ENCODE results near the gene DOK6.

DOK6 gene

DNA sequence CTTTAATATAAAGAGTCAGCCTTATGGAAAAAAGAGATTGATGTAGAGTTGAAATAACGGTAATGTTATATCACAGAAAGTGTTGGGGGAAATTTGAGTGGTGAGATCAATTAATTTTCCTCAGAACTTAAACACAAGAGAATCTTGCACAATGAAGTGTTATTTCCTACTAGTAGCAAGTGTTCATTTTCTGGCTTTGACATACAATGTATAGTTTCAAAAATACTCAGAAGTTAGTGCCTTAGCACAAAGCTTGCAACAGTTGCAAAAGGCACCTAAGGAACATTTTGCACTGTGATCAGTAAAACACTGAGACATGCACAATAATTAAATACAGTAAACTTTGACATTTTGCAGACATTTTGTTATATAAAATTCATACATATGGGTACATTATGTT lies 385.7 kb downstream of the DOK6 start:
- DNase-seq (ENCODE audit: low read depth), result no peak

DNA sequence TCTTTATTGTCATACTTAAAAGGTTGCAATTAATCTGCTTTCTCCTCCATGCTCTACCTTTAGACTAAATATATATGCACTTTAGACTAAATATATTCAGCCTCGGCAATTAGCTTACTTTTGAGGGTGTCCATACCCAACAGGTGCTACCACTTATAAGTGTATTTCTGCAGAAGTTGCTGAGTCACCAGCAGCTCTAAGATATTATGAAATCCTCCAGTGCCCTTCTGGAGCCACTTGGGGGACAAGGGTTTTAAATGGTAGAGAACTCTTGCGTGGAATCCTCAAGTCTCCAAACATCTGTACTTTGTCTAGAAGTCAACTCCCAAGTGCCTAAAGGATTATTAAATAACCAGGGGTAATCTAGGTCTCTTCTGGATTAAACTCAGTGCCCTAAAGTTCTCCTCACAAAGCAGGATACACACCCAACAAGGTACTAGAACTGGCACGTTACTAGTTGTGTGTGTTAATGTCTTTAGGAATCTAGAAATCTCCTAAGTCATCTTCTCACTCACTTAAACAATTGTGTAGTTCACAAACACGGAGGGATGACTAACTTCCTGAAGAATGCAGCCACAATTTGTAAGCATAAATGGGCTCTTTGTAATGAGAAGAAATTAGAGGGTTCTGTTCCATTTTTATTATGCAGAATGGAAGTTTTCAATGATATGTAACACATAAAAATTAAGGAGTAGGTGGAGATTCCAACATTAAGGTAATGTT lies 387.3 kb downstream of the DOK6 start:
- TF ChIP-seq, protein P1, sequence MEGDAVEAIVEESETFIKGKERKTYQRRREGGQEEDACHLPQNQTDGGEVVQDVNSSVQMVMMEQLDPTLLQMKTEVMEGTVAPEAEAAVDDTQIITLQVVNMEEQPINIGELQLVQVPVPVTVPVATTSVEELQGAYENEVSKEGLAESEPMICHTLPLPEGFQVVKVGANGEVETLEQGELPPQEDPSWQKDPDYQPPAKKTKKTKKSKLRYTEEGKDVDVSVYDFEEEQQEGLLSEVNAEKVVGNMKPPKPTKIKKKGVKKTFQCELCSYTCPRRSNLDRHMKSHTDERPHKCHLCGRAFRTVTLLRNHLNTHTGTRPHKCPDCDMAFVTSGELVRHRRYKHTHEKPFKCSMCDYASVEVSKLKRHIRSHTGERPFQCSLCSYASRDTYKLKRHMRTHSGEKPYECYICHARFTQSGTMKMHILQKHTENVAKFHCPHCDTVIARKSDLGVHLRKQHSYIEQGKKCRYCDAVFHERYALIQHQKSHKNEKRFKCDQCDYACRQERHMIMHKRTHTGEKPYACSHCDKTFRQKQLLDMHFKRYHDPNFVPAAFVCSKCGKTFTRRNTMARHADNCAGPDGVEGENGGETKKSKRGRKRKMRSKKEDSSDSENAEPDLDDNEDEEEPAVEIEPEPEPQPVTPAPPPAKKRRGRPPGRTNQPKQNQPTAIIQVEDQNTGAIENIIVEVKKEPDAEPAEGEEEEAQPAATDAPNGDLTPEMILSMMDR (conservative IDR thresholded peaks at IDR 0.05; ENCODE audit: low read depth, low read length), result no peak
- H3K4me3 ChIP-seq (ENCODE audit: low read length), result no peak overlapping the region
- DNase-seq (ENCODE audit: low read depth), result peak; percentile 55

More for the DNA sequence above, 385.7 kb downstream of the DOK6 start:
- H3K4me3 ChIP-seq (ENCODE audit: low read length), result no peak overlapping the region
- TF ChIP-seq, protein P1 (conservative IDR thresholded peaks at IDR 0.05; ENCODE audit: low read depth, low read length), result no peak

DNA sequence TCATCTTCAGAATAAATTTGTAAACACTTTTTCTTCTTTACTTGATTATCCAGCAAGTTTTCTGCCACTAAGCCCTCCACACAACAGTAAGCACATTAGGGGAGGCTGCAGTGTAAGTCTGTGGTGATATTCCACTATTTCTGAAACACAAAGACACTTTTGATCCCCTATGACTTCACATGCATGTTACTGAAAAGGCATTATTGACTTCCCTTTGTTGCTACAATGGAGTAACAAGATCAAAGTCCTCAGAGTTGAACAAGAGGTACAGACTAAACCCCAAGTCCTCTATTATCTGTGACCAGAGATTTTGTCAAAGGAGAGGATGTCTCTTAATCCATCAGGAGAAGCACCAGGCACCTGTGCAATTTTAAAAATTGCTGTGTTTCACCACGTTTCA lies 389.1 kb downstream of the DOK6 start:
- no peak overlapping the region for H3K4me3 ChIP-seq (ENCODE audit: low read length)
- DNase-seq (ENCODE audit: low read depth), result no peak
- TF ChIP-seq, protein P1 (conservative IDR thresholded peaks at IDR 0.05; ENCODE audit: low read depth, low read length), result no peak

DNA sequence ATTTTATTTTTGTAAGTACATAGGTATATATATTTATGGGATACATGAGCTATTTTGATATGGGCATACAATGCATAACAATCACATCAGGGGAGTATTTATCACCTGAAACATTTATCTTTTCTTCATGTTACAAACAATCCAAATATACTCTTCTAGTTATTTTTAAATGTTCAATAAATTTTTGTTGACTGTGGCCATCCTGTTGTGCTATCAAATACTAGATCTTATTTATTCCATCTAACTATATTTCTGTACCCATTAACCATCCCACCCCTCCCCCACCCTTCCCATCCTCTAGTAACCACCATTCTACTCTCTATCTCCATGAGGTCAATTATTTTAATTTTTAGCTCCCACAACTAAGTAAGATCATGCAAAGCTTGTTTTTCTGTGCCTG lies 390.0 kb downstream of the DOK6 start:
- no peak overlapping the region for H3K4me3 ChIP-seq (ENCODE audit: low read length)
- TF ChIP-seq, protein P1 (conservative IDR thresholded peaks at IDR 0.05; ENCODE audit: low read depth, low read length), result no peak
- DNase-seq (ENCODE audit: low read depth), result no peak

DNA sequence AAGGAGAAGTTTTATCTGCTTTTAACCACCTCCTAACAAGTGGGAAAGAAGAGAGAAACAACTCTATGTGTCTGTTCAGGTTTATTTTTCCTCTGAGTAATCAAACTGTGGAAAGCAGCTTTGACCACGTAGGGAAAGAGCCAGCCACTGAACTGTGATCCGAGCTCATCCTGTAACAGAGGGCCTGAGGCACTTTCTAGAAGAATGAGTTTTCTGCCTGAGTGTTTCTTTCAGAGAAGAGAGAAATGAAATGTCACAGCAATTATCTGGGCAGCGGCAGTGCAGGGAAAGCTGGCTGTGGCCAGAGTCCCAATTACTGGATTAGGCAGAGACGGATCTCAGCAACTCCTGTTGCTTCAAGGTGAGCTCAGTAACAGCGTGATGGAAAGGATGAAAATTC lies 395.1 kb downstream of the DOK6 start:
- no peak overlapping the region for H3K4me3 ChIP-seq (ENCODE audit: low read length)
- no peak for DNase-seq (ENCODE audit: low read depth)
- TF ChIP-seq, protein P1 (conservative IDR thresholded peaks at IDR 0.05; ENCODE audit: low read depth, low read length), result no peak

DNA sequence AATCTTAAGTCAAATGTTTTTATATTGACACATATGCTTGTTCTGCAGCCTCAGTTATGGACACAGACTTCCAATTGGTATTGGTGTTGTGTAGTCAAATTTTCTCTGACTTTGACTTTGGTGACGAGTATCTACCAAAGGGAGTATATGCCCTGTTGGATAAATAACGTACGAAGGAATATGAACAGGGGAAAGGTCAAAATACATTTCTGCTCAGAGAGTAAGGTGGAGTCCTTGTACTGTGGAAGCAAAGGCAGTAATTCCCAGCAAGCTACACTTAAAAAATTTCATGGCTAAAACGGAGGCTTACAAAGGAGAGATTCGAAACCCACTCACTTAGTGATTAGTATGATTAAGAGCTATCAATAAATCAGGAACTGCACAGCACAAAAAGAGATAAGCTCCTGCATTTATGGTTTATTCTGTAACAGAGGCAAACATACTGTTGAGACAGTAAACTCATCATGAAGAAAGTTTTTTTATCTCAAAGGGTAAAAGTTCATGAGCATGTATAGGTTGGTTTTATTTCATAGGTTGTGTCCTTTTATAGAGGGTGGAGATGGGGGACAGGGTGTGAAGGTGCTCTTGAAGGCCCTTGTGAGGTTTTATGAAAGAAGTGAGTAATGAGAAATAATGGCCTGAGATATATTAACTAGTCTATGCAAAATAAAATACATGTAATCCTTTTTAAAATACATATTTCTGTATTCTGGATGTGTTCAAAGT lies 404.3 kb downstream of the DOK6 start:
- no peak for DNase-seq (ENCODE audit: low read depth)
- TF ChIP-seq, protein P1 (conservative IDR thresholded peaks at IDR 0.05; ENCODE audit: low read depth, low read length), result no peak
- no peak overlapping the region for H3K4me3 ChIP-seq (ENCODE audit: low read length)

DNA sequence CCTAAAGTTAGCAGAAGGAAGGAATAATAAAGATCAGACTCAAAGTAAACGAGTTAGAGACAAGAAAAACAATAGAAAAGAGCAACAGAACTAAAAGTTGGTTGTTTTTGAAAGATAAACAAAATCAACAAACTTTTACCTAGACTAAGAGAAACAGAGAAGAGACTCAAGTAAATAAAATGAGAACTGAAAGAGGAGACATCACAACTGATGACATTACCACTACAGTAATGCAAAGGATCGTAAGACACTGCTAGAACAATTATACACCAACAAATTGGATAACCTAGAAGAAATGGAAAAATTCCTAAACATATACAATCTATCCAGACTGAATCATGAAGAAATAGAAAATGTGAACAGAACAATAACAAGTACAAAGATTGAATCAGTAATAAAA lies 407.7 kb downstream of the DOK6 start:
- TF ChIP-seq, protein P1 (conservative IDR thresholded peaks at IDR 0.05; ENCODE audit: low read depth, low read length), result no peak
- no peak for DNase-seq (ENCODE audit: low read depth)
- no peak overlapping the region for H3K4me3 ChIP-seq (ENCODE audit: low read length)

Measured in retinal pigment epithelial cell (primary cell).